Measurements from ENCODE around the gene MRPL21.

GRCh38 chr11:68927280-68928135 is 23.9 kb upstream of the MRPL21 start:
- TF ChIP-seq MIER2 (CRISPR knock-in tag; IDR thresholded peaks at IDR 0.05) = no peak
- TF ChIP-seq ZNF556 (CRISPR knock-in tag; IDR thresholded peaks at IDR 0.05; ENCODE audit: borderline replicate concordance) = no peak
- TF ChIP-seq POGZ (CRISPR knock-in tag; IDR thresholded peaks at IDR 0.05) = no peak
- no peak for TF ChIP-seq CHD2 (IDR thresholded peaks at IDR 0.05; ENCODE audit: low read depth, low read length)
- TF ChIP-seq TERF1 (CRISPR knock-in tag; IDR thresholded peaks at IDR 0.05) = no peak
- TF ChIP-seq ZNF878 (CRISPR knock-in tag; IDR thresholded peaks at IDR 0.05) = no peak
- TF ChIP-seq ZNF747 (CRISPR knock-in tag; IDR thresholded peaks at IDR 0.05; ENCODE audit: borderline replicate concordance) = no peak
- no peak for TF ChIP-seq FOXO1 (CRISPR knock-in tag; IDR thresholded peaks at IDR 0.05)
- no peak for TF ChIP-seq HNRNPL (IDR thresholded peaks at IDR 0.05; ENCODE audit: low read depth, low read length)
- TF ChIP-seq KAT8 (CRISPR knock-in tag; IDR thresholded peaks at IDR 0.05) = no peak
- TF ChIP-seq ZNF333 (CRISPR knock-in tag; IDR thresholded peaks at IDR 0.05; ENCODE audit: borderline replicate concordance) = no peak
- TF ChIP-seq E2F5 (CRISPR knock-in tag; conservative IDR thresholded peaks at IDR 0.05) = no peak
- TF ChIP-seq ELF3 (CRISPR knock-in tag; IDR thresholded peaks at IDR 0.05) = no peak

Measured in HepG2 (cell line).